WTC11 (cell line): ENCODE measurements around the gene PRKCZ.

Experiments
- CTCF ChIP-seq: fragments of 200-600 bp; IDR thresholded peaks from 2 replicates; pipeline ENCODE4 v1.8.0; 2022; ENCODE audit warnings: antibody characterized with exemption
- FOXP4 ChIP-seq: sonication (generic); formaldehyde crosslinking; IDR thresholded peaks from 2 replicates; pipeline ENCODE4 v1.8.0; 2022; ENCODE audit warnings: mild to moderate bottlenecking, missing genetic modification reagents
- GABPB1 ChIP-seq: sonication (generic); formaldehyde crosslinking; IDR thresholded peaks from 2 replicates; pipeline ENCODE4 v1.8.1; 2023; ENCODE audit warnings: mild to moderate bottlenecking, missing genetic modification reagents
- IRF1 ChIP-seq: sonication (generic); formaldehyde crosslinking; IDR thresholded peaks from 2 replicates; pipeline ENCODE4 v1.8.0; 2023; ENCODE audit warnings: missing genetic modification reagents
- PREB ChIP-seq: sonication (generic); formaldehyde crosslinking; IDR thresholded peaks from 2 replicates; pipeline ENCODE4 v1.8.1; 2022; ENCODE audit warnings: mild to moderate bottlenecking, missing genetic modification reagents, moderate library complexity, borderline replicate concordance
- TEAD4 ChIP-seq: sonication (generic); formaldehyde crosslinking; IDR thresholded peaks from 2 replicates; pipeline ENCODE4 v1.8.0; 2022; ENCODE audit warnings: mild to moderate bottlenecking, missing genetic modification reagents
- ZNF263 ChIP-seq: sonication (generic); formaldehyde crosslinking; IDR thresholded peaks from 2 replicates; pipeline ENCODE4 v1.8.1; 2022; ENCODE audit warnings: low read depth, mild to moderate bottlenecking, moderate library complexity, missing genetic modification reagents
- ZNF671 ChIP-seq: fragments of 250-450 bp; sonication (Bioruptor Pico); IDR thresholded peaks from 2 replicates; pipeline ENCODE4 v1.8.0; 2021; ENCODE audit warnings: mild to moderate bottlenecking
- TF ChIP-seq, protein P1 (sequence below): sonication (generic); formaldehyde crosslinking; conservative IDR thresholded peaks from 2 replicates; pipeline ENCODE4 v1.8.1; 2023; ENCODE audit warnings: mild to moderate bottlenecking, low read depth, missing genetic modification reagents, moderate library complexity
- TF ChIP-seq, protein P2 (sequence below): sonication (generic); formaldehyde crosslinking; IDR thresholded peaks from 2 replicates; pipeline ENCODE4 v1.8.0; 2022; ENCODE audit warnings: mild to moderate bottlenecking, missing genetic modification reagents

- TF ChIP-seq, protein P1, sequence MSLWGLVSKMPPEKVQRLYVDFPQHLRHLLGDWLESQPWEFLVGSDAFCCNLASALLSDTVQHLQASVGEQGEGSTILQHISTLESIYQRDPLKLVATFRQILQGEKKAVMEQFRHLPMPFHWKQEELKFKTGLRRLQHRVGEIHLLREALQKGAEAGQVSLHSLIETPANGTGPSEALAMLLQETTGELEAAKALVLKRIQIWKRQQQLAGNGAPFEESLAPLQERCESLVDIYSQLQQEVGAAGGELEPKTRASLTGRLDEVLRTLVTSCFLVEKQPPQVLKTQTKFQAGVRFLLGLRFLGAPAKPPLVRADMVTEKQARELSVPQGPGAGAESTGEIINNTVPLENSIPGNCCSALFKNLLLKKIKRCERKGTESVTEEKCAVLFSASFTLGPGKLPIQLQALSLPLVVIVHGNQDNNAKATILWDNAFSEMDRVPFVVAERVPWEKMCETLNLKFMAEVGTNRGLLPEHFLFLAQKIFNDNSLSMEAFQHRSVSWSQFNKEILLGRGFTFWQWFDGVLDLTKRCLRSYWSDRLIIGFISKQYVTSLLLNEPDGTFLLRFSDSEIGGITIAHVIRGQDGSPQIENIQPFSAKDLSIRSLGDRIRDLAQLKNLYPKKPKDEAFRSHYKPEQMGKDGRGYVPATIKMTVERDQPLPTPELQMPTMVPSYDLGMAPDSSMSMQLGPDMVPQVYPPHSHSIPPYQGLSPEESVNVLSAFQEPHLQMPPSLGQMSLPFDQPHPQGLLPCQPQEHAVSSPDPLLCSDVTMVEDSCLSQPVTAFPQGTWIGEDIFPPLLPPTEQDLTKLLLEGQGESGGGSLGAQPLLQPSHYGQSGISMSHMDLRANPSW (CRISPR knock-in tag) = no peak
- TF ChIP-seq GABPB1 (CRISPR knock-in tag) (no peak), CTCF (no peak), TEAD4 (CRISPR knock-in tag) (no peak), IRF1 (CRISPR knock-in tag) (no peak), PREB (no peak), ZNF263 (no peak), FOXP4 (CRISPR knock-in tag) (no peak), ZNF671 (no peak)
- TF ChIP-seq, protein P2, sequence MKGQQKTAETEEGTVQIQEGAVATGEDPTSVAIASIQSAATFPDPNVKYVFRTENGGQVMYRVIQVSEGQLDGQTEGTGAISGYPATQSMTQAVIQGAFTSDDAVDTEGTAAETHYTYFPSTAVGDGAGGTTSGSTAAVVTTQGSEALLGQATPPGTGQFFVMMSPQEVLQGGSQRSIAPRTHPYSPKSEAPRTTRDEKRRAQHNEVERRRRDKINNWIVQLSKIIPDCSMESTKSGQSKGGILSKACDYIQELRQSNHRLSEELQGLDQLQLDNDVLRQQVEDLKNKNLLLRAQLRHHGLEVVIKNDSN (CRISPR knock-in tag) = no peak
Measured at GRCh38 chr1:2168090-2168489, 117.9 kb downstream of the PRKCZ start.
